ENCODE results near the gene WWTR1.

The WWTR1 gene

GRCh38 chr3:149701206-149701976 lies 43.6 kb upstream of the WWTR1 start:
- no peak for TF ChIP-seq CTCF (IDR thresholded peaks at IDR 0.05; ENCODE audit: low read depth, low read length, missing control alignments)
- H3K4me3 ChIP-seq (ENCODE audit: low read depth, low read length), result peak overlapping the region; percentile 41
- no peak for DNase-seq (ENCODE audit: low read depth)

DNA sequence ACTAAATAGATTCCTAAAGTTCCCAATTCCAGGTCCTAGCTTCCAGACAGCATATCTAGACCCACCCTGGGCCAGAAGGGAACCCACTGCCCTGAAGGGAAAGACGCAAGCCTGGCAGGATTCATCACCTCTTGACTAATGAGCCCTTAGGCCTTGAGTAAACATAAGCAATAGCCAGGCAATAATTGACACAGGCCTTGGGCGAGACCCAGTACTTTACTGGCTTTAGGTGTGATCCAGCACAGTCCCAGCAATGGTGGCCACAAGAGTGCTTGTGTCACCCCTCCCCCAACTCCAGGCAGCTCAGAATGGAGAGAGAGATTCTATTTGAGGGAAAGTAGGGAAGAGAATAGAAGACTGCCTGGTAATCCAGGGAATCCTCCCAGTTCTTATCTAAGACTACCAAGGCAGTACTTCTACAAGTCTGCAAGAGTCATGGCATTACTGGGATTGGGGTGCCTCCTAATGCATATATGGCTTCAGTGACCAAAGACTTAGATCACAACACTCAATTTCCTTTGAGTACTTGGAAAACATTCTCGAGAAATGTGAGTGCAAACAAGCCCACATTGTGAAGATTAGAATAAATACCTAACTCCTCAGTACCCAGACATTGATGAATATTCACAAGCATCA lies 30.4 kb upstream of the WWTR1 start:
- H3K4me3 ChIP-seq (ENCODE audit: low read depth, low read length), result no peak overlapping the region

DNA sequence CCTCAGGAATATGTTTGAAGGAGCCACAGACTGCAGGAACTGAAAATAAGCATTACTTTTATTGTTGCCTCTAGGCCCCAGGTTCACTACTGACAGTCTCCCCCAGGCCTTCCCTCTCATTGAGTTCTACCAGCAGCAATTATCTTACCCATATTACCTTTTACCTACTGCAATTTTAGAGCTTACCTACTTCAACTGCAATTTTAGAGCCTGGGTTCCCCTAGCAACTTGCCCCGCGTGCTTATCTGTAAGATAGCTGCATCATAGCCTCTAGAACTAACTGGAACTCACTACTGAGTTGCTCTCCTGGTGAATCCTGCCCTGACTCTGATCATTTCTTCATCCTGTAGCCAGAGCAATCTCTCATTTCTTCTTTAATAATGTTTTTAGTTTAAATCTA lies 29.2 kb upstream of the WWTR1 start:
- no peak for DNase-seq (ENCODE audit: low read depth)
- no peak for TF ChIP-seq CTCF (IDR thresholded peaks at IDR 0.05; ENCODE audit: low read depth, low read length, missing control alignments)
- H3K4me3 ChIP-seq (ENCODE audit: low read depth, low read length), result no peak overlapping the region

More for the DNA sequence above, 30.4 kb upstream of the WWTR1 start:
- no peak for DNase-seq (ENCODE audit: low read depth)
- no peak for TF ChIP-seq CTCF (IDR thresholded peaks at IDR 0.05; ENCODE audit: low read depth, low read length, missing control alignments)

GRCh38 chr3:149678351-149678950 lies 20.6 kb upstream of the WWTR1 start:
- no peak overlapping the region for H3K4me3 ChIP-seq (ENCODE audit: low read depth, low read length)
- no peak for DNase-seq (ENCODE audit: low read depth)
- TF ChIP-seq CTCF (IDR thresholded peaks at IDR 0.05; ENCODE audit: low read depth, low read length, missing control alignments), result no peak

GRCh38 chr3:149673393-149673792 lies 15.6 kb upstream of the WWTR1 start:
- no peak for TF ChIP-seq CTCF (IDR thresholded peaks at IDR 0.05; ENCODE audit: low read depth, low read length, missing control alignments)
- no peak for DNase-seq (ENCODE audit: low read depth)
- H3K4me3 ChIP-seq (ENCODE audit: low read depth, low read length), result no peak overlapping the region

- no peak overlapping the region for H3K4me3 ChIP-seq (ENCODE audit: low read depth, low read length)
- DNase-seq (ENCODE audit: low read depth), result no peak
- no peak for TF ChIP-seq CTCF (IDR thresholded peaks at IDR 0.05; ENCODE audit: low read depth, low read length, missing control alignments)
Observed at GRCh38 chr3:149670742-149671492, 13.1 kb upstream of the WWTR1 start.
